Measurements from ENCODE around the gene ETV5.
A peak's percentile ranks its signal among the peaks of the same experiment; 100 is the strongest.

Gene ETV5

DNA sequence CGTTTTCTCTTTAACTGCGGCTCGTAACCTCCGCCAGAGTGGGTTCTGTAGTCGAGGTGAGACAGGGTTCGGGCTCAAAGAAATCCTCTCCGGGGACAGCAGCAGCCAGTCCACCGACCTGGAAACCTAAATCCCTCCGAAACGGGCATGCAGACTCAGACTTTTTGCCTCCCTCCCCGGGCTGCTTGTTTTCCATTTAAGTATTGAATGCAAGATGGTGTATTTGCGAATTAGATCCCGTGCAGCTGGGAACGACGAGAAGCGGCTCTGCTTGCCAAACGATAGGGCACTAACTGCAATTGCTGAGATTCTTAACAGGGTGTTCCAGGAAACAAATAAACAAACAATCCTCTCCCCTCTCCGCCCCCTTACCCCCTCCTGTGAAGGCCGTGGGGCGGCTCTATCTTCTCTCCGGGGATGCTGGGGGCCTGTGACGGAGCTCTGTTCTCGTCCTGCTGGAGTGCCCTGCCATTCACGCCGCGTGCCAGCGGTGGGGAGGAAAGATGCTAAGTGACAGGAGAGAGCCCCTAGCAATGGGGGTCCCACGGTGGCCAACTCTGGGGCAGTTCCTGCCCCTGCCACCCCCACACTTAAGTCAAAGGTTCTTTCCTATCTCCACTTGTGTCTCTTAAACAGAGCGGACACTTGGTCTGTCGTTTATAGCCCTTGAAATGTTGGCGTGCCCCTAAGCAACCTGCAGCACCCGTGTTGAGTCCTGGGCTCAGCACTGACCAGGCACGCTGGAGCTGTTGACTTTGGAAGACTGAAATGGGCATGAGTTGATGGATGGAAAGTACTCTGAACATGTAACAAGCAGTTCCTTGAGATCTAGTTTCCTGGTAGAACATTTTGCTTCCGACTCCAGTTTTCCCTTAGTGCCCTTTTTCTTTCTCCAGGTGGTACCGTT is 1.3 kb upstream of the ETV5 start:
- POLR2A ChIA-PET: interaction anchor here (1.6 kb wide), 1 partner anchor 460 kb away, joined by 3 read pairs; the partner anchor contains the start of gene DNAJB11
- CTCF ChIA-PET: interaction anchor here (0.8 to 2.1 kb wide), 6 partner anchors 17 to 430 kb away, joined by 3 to 6 read pairs (median 4); no protein-coding TSS in a partner anchor
- DNase-seq (ENCODE audit: extremely low spot score): no peak
- TF ChIP-seq, protein P1, sequence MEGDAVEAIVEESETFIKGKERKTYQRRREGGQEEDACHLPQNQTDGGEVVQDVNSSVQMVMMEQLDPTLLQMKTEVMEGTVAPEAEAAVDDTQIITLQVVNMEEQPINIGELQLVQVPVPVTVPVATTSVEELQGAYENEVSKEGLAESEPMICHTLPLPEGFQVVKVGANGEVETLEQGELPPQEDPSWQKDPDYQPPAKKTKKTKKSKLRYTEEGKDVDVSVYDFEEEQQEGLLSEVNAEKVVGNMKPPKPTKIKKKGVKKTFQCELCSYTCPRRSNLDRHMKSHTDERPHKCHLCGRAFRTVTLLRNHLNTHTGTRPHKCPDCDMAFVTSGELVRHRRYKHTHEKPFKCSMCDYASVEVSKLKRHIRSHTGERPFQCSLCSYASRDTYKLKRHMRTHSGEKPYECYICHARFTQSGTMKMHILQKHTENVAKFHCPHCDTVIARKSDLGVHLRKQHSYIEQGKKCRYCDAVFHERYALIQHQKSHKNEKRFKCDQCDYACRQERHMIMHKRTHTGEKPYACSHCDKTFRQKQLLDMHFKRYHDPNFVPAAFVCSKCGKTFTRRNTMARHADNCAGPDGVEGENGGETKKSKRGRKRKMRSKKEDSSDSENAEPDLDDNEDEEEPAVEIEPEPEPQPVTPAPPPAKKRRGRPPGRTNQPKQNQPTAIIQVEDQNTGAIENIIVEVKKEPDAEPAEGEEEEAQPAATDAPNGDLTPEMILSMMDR (IDR thresholded peaks at IDR 0.05; ENCODE audit: control extremely low read depth, extremely low read depth, low read depth, missing control alignments): no peak

- TF ChIP-seq, protein P1 (IDR thresholded peaks at IDR 0.05; ENCODE audit: control extremely low read depth, extremely low read depth, low read depth, missing control alignments): no peak
- POLR2A ChIA-PET: interaction anchor here (1.6 kb wide), 1 partner anchor 462 kb away, joined by 3 read pairs; the partner anchor contains the start of gene DNAJB11
- CTCF ChIA-PET: interaction anchor here (1.1 to 1.5 kb wide), 3 partner anchors 10 to 426 kb away, joined by 3 read pairs; no protein-coding TSS in a partner anchor
- peak; percentile 69 for DNase-seq (ENCODE audit: extremely low spot score)
Observed at GRCh38 chr3:186108106-186108940, 566 bp downstream of the ETV5 start.

DNA sequence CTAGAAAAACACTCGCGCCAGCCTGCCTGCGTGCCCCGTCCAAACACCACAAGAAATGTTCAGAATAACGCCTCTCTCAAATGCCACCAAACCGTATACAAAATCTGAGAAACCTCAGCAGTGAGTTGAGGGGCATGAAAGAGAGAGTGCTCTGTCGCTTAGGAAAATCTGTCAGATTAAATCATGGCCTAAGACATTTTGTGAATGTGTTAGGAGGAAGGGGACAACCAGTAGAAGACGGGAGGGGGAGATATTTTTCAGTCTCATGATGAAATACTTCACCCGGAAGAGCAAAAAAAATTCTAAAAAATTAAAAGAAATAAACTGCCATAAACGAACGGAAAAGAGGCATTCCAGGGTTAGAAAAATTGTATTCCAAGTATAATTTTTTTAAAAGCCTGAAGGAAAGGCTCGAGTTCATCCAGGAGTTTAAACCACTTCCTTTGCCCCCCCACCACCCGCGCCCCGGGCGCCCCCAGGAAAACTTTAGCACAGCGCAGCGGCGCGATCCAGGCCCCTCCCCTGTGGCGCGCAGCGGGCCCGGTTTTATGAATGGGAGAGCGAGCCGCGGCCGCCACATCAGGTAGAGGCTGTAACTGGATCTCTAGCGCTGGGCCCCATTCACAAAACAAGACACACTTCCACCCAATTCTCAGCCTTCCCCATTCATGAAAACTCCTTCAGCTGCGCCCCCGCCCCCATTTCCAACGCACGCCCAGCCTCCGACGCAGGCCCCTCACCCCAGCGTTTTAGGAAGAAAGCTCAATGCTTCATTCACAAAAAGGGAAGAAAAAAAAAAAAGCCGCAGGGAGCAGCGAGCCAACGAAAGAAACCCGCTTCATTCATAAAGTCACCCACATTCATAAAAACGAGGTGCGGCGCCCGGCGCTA is 1.4 kb downstream of the ETV5 start:
- ChIA-PET CTCF (interaction anchor here (1.3 to 1.5 kb wide), 2 partner anchors 11 to 427 kb away, joined by 3 read pairs; no protein-coding TSS in a partner anchor), POLR2A (interaction anchor here (0.6 kb wide), 3 partner anchors 17 to 118 kb away, joined by 3 read pairs; no protein-coding TSS in a partner anchor)
- DNase-seq (ENCODE audit: extremely low spot score): peak; percentile 75
- TF ChIP-seq, protein P1 (IDR thresholded peaks at IDR 0.05; ENCODE audit: control extremely low read depth, extremely low read depth, low read depth, missing control alignments): no peak

DNA sequence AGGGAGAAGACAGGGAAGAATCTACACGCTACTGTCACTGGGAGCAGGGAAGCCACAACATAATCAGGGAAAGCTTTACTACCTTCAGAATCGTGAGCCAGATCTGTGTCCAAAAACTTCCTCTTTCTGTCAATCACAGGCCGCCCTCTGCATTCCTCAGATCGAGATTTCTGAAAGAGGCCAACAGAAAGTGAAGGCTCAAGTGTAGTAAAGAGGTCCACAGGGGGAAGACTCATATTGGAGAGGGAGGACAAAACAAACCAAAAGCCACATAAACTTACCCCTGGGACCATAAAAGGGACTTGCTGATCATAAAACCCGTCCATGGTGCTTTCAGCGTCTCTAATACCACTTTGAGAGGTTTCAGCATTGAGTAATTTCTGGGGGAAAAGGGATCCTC is 3.3 kb downstream of the ETV5 start:
- ChIA-PET POLR2A (no interaction called here), CTCF (interaction anchor here (0.8 to 3.7 kb wide), 6 partner anchors 9 to 162 kb away, joined by 3 to 15 read pairs (median 4); no protein-coding TSS in a partner anchor)
- peak; percentile 36 for DNase-seq (ENCODE audit: extremely low spot score)
- TF ChIP-seq, protein P1 (IDR thresholded peaks at IDR 0.05; ENCODE audit: control extremely low read depth, extremely low read depth, low read depth, missing control alignments): no peak

DNA sequence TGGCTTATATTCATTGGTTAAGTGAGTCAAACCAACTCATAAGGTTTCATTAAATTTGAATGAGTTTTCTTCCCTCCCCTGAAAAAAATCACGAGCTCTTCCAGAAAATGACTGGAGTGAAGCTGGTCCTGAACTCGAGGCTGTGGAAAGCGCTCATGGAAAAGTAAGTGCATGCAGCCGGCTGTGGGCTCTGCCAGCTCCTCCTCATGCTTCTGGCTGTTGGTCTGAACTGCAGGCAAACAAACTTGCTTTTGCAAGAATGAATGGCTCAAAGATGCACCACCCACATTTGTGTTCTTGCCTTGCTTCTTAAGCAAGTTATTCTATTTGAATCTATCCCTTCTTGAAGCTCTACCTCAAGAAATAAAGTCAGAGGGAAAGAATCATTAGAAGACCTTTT is 6.2 kb downstream of the ETV5 start:
- DNase-seq (ENCODE audit: extremely low spot score): no peak
- POLR2A ChIA-PET: no interaction called here

More for the DNA sequence above, 6.2 kb downstream of the ETV5 start:
- TF ChIP-seq, protein P1 (IDR thresholded peaks at IDR 0.05; ENCODE audit: control extremely low read depth, extremely low read depth, low read depth, missing control alignments): no peak
- CTCF ChIA-PET: interaction anchor here (0.6 to 3.7 kb wide), 3 partner anchors 10 to 370 kb away, joined by 3 to 15 read pairs (median 4); no protein-coding TSS in a partner anchor

All from GM10248 (cell line).